Endothelial cell of umbilical vein (primary cell): ENCODE data around the gene CMSS1. TPM values are rescaled to one million over a fixed set of nuclear protein-coding genes. Genes with fewer than 3 reads are reported as not detected.

ENCODE experiments used
- BruUV-seq: library from RNA; stranded (reverse); fragments of 400-500 nt; replicated peaks from 2 replicates; lab custom pipeline; 2021; lab: Mats Ljungman, UMichigan
- CTCF ChIA-PET: fragments of 300-600, 350-600 bp; sonication (Branson Sonifier 250); formaldehyde crosslinking; loops from one replicate; lab custom pipeline; 2021; ENCODE audit warnings: antibody characterized with exemption, inconsistent platforms; lab: Charles Lee
- POLR2A ChIA-PET: fragments of 300-600, 350-600 bp; sonication (Branson Sonifier 250); formaldehyde crosslinking; loops from one replicate; lab custom pipeline; 2021; ENCODE audit warnings: antibody characterized with exemption, inconsistent platforms; lab: Charles Lee
- DNase-seq: peaks from one replicate; pipeline ENCODE4 v3.0.0-alpha.2; 2011; ENCODE audit warnings: low read depth, low spot score
- FAIRE-seq: peaks from 2 replicates; lab custom pipeline; 2011; peaks lifted over from hg19 to GRCh38; lab: Jason Lieb, UNC
- H2AFZ ChIP-seq: 2 replicates; pipeline ENCODE4 v1.6.0; 2012; ENCODE audit warnings: low read depth, low read length, control low read depth, inconsistent platforms
- H3K27ac ChIP-seq: 2 replicates; pipeline ENCODE4 v1.5.1; 2011; ENCODE audit warnings: low read depth, mild to moderate bottlenecking, control low read depth, low read length, moderate library complexity; ENCODE audit not compliant: insufficient read depth
- H3K27me3 ChIP-seq, 2 experiments: 2 replicates each; pipeline versions ENCODE4 v1.6.0 to v1.6.1; 2011; ENCODE audit warnings: low read length in 2 of 2, mixed read lengths in 1 of 2; ENCODE audit not compliant: control insufficient read depth in 2 of 2, insufficient read depth in 2 of 2
- H3K36me3 ChIP-seq, 2 experiments: 2 replicates in 1 of 2; 3 replicates in 1 of 2; pipeline ENCODE4 v1.5.1; 2011; ENCODE audit warnings: low read length in 2 of 2, mild to moderate bottlenecking in 1 of 2, moderate library complexity in 1 of 2; ENCODE audit not compliant: control insufficient read depth in 2 of 2, insufficient read depth in 2 of 2; ENCODE audit errors: extremely low read depth in 1 of 2
- H3K4me1 ChIP-seq: 3 replicates; pipeline ENCODE4 v1.5.1; 2011; ENCODE audit warnings: mild to moderate bottlenecking, low read length; ENCODE audit not compliant: control insufficient read depth, insufficient read depth; ENCODE audit errors: extremely low read depth
- H3K4me2 ChIP-seq: 2 replicates; pipeline ENCODE4 v1.6.1; 2011; ENCODE audit warnings: low read length, control low read depth, mixed read lengths; ENCODE audit not compliant: insufficient read depth
- H3K4me3 ChIP-seq, 3 experiments: fragments of 200-600 bp in 1 of 3; sonication (generic), shearing (Covaris generic) in 1 of 3; replicated peaks in 1 of 3; 2 replicates each; pipeline ENCODE4 v1.5.1; 2011 to 2016; ENCODE audit warnings: control low read depth in 3 of 3, low read length in 3 of 3, mild to moderate bottlenecking in 2 of 3, inconsistent platforms in 1 of 3, low read depth in 1 of 3, moderate library complexity in 1 of 3; ENCODE audit not compliant: insufficient read depth in 1 of 3
- H3K79me2 ChIP-seq: 2 replicates; pipeline ENCODE4 v1.6.0; 2012; ENCODE audit warnings: low read length, inconsistent platforms; ENCODE audit not compliant: control insufficient read depth, insufficient read depth
- H3K9ac ChIP-seq: replicated peaks from 2 replicates; pipeline ENCODE3; 2011; ENCODE audit warnings: low read length, control low read depth; ENCODE audit not compliant: insufficient read depth; ENCODE audit errors: extremely low read depth
- H3K9me1 ChIP-seq: replicated peaks from 3 replicates; pipeline ENCODE4 v1.6.0; 2011; ENCODE audit warnings: mild to moderate bottlenecking, low read length; ENCODE audit not compliant: control insufficient read depth, insufficient read depth; ENCODE audit errors: extremely low read depth
- H3K9me3 ChIP-seq: replicated peaks from 2 replicates; pipeline ENCODE4 v1.5.1; 2012; ENCODE audit warnings: low read length, inconsistent platforms; ENCODE audit not compliant: control insufficient read depth, insufficient read depth
- H4K20me1 ChIP-seq: replicated peaks from 2 replicates; pipeline ENCODE3; 2011; ENCODE audit warnings: mild to moderate bottlenecking, low read length; ENCODE audit not compliant: control insufficient read depth, insufficient read depth; ENCODE audit errors: extremely low read depth
- CTCF ChIP-seq, 2 donors: IDR thresholded peaks; 1 replicate in 1 of 2; 2 replicates in 1 of 2; pipeline ENCODE4 v1.5.1; 2011; ENCODE audit warnings: low read length in 2 of 2, mild to moderate bottlenecking in 2 of 2, moderate library complexity in 2 of 2, control low read depth in 1 of 2, inconsistent platforms in 1 of 2, low read depth in 1 of 2; ENCODE audit not compliant: insufficient read depth in 1 of 2; ENCODE audit errors: extremely low read depth in 1 of 2
- EZH2 ChIP-seq: IDR thresholded peaks from 2 replicates; pipeline ENCODE4 v1.6.1; 2012; ENCODE audit warnings: borderline replicate concordance, low read depth, mild to moderate bottlenecking, moderate library complexity, low read length, inconsistent platforms; ENCODE audit not compliant: severe bottlenecking
- FOS ChIP-seq: IDR thresholded peaks from 2 replicates; pipeline ENCODE4 v1.6.1; 2011; ENCODE audit warnings: mild to moderate bottlenecking, low read length, moderate library complexity, borderline replicate concordance; ENCODE audit not compliant: insufficient read depth
- GATA2 ChIP-seq: IDR thresholded peaks from 2 replicates; pipeline ENCODE4 v1.7.0; 2011; ENCODE audit warnings: low read depth, mild to moderate bottlenecking, moderate library complexity, mixed read lengths, low read length; ENCODE audit not compliant: insufficient read length, insufficient read depth
- JUN ChIP-seq: IDR thresholded peaks from 2 replicates; pipeline ENCODE4 v1.6.1; 2011; ENCODE audit warnings: borderline replicate concordance, low read depth; ENCODE audit not compliant: insufficient read length, insufficient read depth
- MAX ChIP-seq: IDR thresholded peaks from 2 replicates; pipeline ENCODE4 v1.6.1; 2011; ENCODE audit not compliant: insufficient read depth, insufficient read length
- MYC ChIP-seq: IDR thresholded peaks from one replicate; pipeline ENCODE4 v1.6.1; 2011; ENCODE audit warnings: mild to moderate bottlenecking, low read depth, low read length
- POLR2A ChIP-seq: IDR thresholded peaks from 2 replicates; pipeline ENCODE4 v1.6.1; 2012; ENCODE audit warnings: low read depth, mild to moderate bottlenecking, control low read depth, low read length
- POLR2AphosphoS5 ChIP-seq: IDR thresholded peaks from 2 replicates; pipeline ENCODE4 v1.6.1; 2012; ENCODE audit warnings: low read depth, mild to moderate bottlenecking, control low read depth, low read length, moderate library complexity; ENCODE audit not compliant: insufficient read depth
- dilution Hi-C: fragments of 300-500 bp; cut with MboI; formaldehyde crosslinking; loops from one replicate; pipeline ENCODE4 v1.15.0; 2019; ENCODE audit warnings: low sequenced_read_pairs; ENCODE audit not compliant: extremely low pct_ligation_motif_present
- intact Hi-C: fragments of 100-400 bp; cut with micrococcal nuclease; formaldehyde crosslinking; loops from one replicate; pipeline ENCODE4 v1.10.0; 2022
- polyA plus RNA-seq, 4 experiments: library from polyadenylated mRNA; depleted of rRNA in 3 of 4; stranded (reverse) in 3 of 4; unstranded in 1 of 4; fragments of >200 nt; gene quantifications; 2 replicates each; pipeline versions ENCODE4 v1.2.1 to v1.2.3, GENCODE V29; 2011 to 2012; ENCODE audit warnings: missing spikeins in 1 of 4
- total RNA-seq: library from RNA; stranded (reverse); gene quantifications from 2 replicates; pipeline ENCODE4 v1.2.3, GENCODE V29; 2021

The CMSS1 gene
- total and polyA plus RNA-seq, 2 donors (not counting 3 experiments of a cell fraction or from before 2014, with no cell fraction given), result 9.7 to 60.6 TPM

- H3K4me1 ChIP-seq, result peaks cover 29% of the 10 kb centered on the region
- intact Hi-C loops, result no loop called here
- H3K27me3 ChIP-seq, result no peaks in the 10 kb centered on the region
- H3K9me3 ChIP-seq, result no peaks in the 10 kb centered on the region
- DNase-seq (peak; percentile 40), FAIRE-seq (no peak)
- H3K4me3 ChIP-seq, result no peak overlapping the region
- no peaks in the 10 kb centered on the region for H3K9me1 ChIP-seq
- no peaks in the 10 kb centered on the region for H3K36me3 ChIP-seq
- no peaks in the 10 kb centered on the region for H4K20me1 ChIP-seq
- ChIA-PET CTCF (interaction anchor here (1.7 kb wide), 1 partner anchor 33 kb away, joined by 4 read pairs; no protein-coding TSS in a partner anchor), POLR2A (no interaction called here)
- H3K9ac ChIP-seq, result no peak overlapping the region
- TF ChIP-seq MAX (no peak), JUN (no peak), POLR2AphosphoS5 (no peak), GATA2 (no peak), POLR2A (no peak), CTCF (IDR thresholded peaks at IDR 0.05; ENCODE audit: extremely low read depth in 1 of 2, insufficient read depth in 1 of 2, low read depth in 1 of 2, low read length in 2 of 2) (no peak), MYC (no peak), FOS (no peak), EZH2 (no peak)
- H3K4me2 ChIP-seq, result no peak overlapping the region
- dilution Hi-C loops, result no loop called here
- H3K27ac ChIP-seq, result no peak overlapping the region
- no peak overlapping the region for H2AFZ ChIP-seq
- BruUV-seq, result no TSS peak
- H3K79me2 ChIP-seq, result no peaks in the 10 kb centered on the region
Measured at GRCh38 chr3:100163787-100164186, 346.1 kb downstream of the CMSS1 start.
